ENCODE data around the gene EED. TPM values are rescaled to one million over a fixed set of nuclear protein-coding genes. Genes with fewer than 3 reads are reported as not detected.

The EED gene
- total RNA-seq, 1 experiment from 2014 or later: 25.2 TPM

DNA sequence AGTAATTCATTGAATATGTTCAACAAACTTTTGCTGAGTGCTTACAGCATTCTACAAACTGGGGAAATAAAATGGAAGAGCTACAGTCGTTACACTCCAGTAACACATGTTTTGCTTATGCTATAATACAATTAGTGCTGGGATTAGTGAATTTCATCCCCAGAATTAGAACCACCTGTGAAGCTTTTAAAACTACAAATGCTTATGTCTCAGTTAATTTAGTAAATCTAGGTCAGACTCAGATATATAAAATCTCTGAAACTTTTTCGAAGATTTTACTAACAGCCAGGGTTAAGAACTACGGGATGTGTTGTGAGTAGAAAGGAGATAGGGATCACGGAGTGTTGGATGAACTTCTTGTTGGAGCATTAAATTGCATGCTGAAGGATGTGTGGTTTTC lies 33.7 kb upstream of the EED start:
- CTCF ChIA-PET: interaction anchor here (1.0 kb wide), 1 partner anchor 17 kb away, joined by 4 read pairs; no protein-coding TSS in a partner anchor
- no peaks in the 10 kb centered on the region for H4K20me1 ChIP-seq (ENCODE audit: insufficient read depth)
- H3K9me2 ChIP-seq (ENCODE audit: insufficient read depth): no peaks in the 10 kb centered on the region
- H3K36me3 ChIP-seq (ENCODE audit: control insufficient read depth in 1 of 2, insufficient read depth in 2 of 2, low read length in 2 of 2): no peaks in the 10 kb centered on the region
- RAD21 ChIA-PET (ENCODE audit: low non-redundant PET in 1 of 2, low total read pairs in 2 of 2, uncharacterized antibody in 2 of 2, unreplicated experiment in 2 of 2): no interaction called here
- ATAC-seq (no peak), DNase-seq (ENCODE audit: low read depth, low spot score) (no peak)
- TF ChIP-seq EZH2phosphoT487 (IDR thresholded peaks at IDR 0.05; ENCODE audit: borderline replicate concordance): no peak
- no peak for TF ChIP-seq FOSL1 (IDR thresholded peaks at IDR 0.05; ENCODE audit: low read depth)
- TF ChIP-seq SP1 (IDR thresholded peaks at IDR 0.05; ENCODE audit: low read depth): no peak
- TF ChIP-seq CEBPB (IDR thresholded peaks at IDR 0.05; ENCODE audit: low read depth): no peak
- TF ChIP-seq EGR1 (IDR thresholded peaks at IDR 0.05; ENCODE audit: low read depth): no peak
- TF ChIP-seq SIN3A (IDR thresholded peaks at IDR 0.05; ENCODE audit: low read depth): no peak
- TF ChIP-seq, protein P1, sequence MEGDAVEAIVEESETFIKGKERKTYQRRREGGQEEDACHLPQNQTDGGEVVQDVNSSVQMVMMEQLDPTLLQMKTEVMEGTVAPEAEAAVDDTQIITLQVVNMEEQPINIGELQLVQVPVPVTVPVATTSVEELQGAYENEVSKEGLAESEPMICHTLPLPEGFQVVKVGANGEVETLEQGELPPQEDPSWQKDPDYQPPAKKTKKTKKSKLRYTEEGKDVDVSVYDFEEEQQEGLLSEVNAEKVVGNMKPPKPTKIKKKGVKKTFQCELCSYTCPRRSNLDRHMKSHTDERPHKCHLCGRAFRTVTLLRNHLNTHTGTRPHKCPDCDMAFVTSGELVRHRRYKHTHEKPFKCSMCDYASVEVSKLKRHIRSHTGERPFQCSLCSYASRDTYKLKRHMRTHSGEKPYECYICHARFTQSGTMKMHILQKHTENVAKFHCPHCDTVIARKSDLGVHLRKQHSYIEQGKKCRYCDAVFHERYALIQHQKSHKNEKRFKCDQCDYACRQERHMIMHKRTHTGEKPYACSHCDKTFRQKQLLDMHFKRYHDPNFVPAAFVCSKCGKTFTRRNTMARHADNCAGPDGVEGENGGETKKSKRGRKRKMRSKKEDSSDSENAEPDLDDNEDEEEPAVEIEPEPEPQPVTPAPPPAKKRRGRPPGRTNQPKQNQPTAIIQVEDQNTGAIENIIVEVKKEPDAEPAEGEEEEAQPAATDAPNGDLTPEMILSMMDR (IDR thresholded peaks at IDR 0.05 in 2 of 3, conservative IDR thresholded peaks at IDR 0.05 in 1 of 3; ENCODE audit: borderline replicate concordance in 1 of 3, insufficient read depth in 1 of 3, low read depth in 2 of 3, low read length in 2 of 3): no peak
- TF ChIP-seq YY1 (IDR thresholded peaks at IDR 0.05; ENCODE audit: extremely low read depth, insufficient replicate concordance, low read depth, low read length): no peak
- TF ChIP-seq JUND (IDR thresholded peaks at IDR 0.05): no peak
- no peak for TF ChIP-seq POLR2AphosphoS5 (IDR thresholded peaks at IDR 0.05; ENCODE audit: low read depth, low read length)
- TF ChIP-seq EZH2 (IDR thresholded peaks at IDR 0.05): no peak
- TF ChIP-seq TCF7L2 (IDR thresholded peaks at IDR 0.05; ENCODE audit: borderline replicate concordance, extremely low read depth, insufficient read depth, insufficient read length): no peak
- no peak for TF ChIP-seq SRF (IDR thresholded peaks at IDR 0.05; ENCODE audit: low read depth)
- TF ChIP-seq, protein P2, sequence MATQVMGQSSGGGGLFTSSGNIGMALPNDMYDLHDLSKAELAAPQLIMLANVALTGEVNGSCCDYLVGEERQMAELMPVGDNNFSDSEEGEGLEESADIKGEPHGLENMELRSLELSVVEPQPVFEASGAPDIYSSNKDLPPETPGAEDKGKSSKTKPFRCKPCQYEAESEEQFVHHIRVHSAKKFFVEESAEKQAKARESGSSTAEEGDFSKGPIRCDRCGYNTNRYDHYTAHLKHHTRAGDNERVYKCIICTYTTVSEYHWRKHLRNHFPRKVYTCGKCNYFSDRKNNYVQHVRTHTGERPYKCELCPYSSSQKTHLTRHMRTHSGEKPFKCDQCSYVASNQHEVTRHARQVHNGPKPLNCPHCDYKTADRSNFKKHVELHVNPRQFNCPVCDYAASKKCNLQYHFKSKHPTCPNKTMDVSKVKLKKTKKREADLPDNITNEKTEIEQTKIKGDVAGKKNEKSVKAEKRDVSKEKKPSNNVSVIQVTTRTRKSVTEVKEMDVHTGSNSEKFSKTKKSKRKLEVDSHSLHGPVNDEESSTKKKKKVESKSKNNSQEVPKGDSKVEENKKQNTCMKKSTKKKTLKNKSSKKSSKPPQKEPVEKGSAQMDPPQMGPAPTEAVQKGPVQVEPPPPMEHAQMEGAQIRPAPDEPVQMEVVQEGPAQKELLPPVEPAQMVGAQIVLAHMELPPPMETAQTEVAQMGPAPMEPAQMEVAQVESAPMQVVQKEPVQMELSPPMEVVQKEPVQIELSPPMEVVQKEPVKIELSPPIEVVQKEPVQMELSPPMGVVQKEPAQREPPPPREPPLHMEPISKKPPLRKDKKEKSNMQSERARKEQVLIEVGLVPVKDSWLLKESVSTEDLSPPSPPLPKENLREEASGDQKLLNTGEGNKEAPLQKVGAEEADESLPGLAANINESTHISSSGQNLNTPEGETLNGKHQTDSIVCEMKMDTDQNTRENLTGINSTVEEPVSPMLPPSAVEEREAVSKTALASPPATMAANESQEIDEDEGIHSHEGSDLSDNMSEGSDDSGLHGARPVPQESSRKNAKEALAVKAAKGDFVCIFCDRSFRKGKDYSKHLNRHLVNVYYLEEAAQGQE (IDR thresholded peaks at IDR 0.05; ENCODE audit: low read depth): no peak
- TF ChIP-seq, protein P3, sequence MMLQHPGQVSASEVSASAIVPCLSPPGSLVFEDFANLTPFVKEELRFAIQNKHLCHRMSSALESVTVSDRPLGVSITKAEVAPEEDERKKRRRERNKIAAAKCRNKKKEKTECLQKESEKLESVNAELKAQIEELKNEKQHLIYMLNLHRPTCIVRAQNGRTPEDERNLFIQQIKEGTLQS (IDR thresholded peaks at IDR 0.05): no peak
- H3K4me2 ChIP-seq (ENCODE audit: low read length): no peak overlapping the region
- H3K9me3 ChIP-seq (ENCODE audit: control insufficient read depth in 1 of 2, insufficient read depth in 1 of 2, low read depth in 1 of 2, low read length in 2 of 2): no peaks in the 10 kb centered on the region
- no peak overlapping the region for H2AFZ ChIP-seq (ENCODE audit: low read depth, low read length, poor library complexity, severe bottlenecking)
- peaks cover 0 to 4% of the 10 kb centered on the region in 2 experiments; a peak in 1 of 4 replicates for H3K4me1 ChIP-seq (ENCODE audit: control insufficient read depth in 1 of 2, insufficient read depth in 2 of 2, low read length in 2 of 2)
- intact Hi-C loops (cut with micrococcal nuclease): no loop called here
- H3K27me3 ChIP-seq (ENCODE audit: insufficient read depth, low read length): no peaks in the 10 kb centered on the region
- H3K27ac ChIP-seq (ENCODE audit: low read depth, low read length): no peak overlapping the region
- POLR2A ChIA-PET: no interaction called here
- H3K4me3 ChIP-seq (replicated peaks in 1 of 2; ENCODE audit: low read depth in 1 of 2, low read length in 2 of 2): no peak overlapping the region
- no peak overlapping the region for H3K9ac ChIP-seq (ENCODE audit: low read length)
- BruUV-seq (replicated peaks): no TSS peak
- H3K79me2 ChIP-seq (ENCODE audit: insufficient read depth, low read length): no peaks in the 10 kb centered on the region

Data from HCT116 (cell line).